Testis (tissue), 3 donors: ENCODE data around the gene STX3. TPM values are rescaled to one million over a fixed set of nuclear protein-coding genes. Genes with fewer than 3 reads are reported as not detected.
A peak's percentile ranks its signal among the peaks of the same experiment; 100 is the strongest.

Experiments
- DNase-seq: peaks from one replicate; pipeline ENCODE4 v3.0.0-alpha.2; 2019
- H3K27ac ChIP-seq, 2 donors: fragments of 200-600 bp; sonication (generic); one replicate each; pipeline ENCODE4 v1.5.1; 2019
- H3K27me3 ChIP-seq: fragments of 200-600 bp; sonication (generic); one replicate; pipeline ENCODE4 v1.5.1; 2019
- H3K36me3 ChIP-seq: fragments of 200-600 bp; sonication (generic); one replicate; pipeline ENCODE4 v1.5.1; 2017; ENCODE audit warnings: low read depth; ENCODE audit errors: missing control alignments
- H3K4me1 ChIP-seq: fragments of 200-600 bp; sonication (generic); one replicate; pipeline ENCODE4 v1.5.1; 2019
- H3K4me3 ChIP-seq, 2 donors: fragments of 200-600 bp; sonication (generic); one replicate each; pipeline ENCODE4 v1.5.1; 2017 to 2019
- H3K9me3 ChIP-seq: fragments of 200-600 bp; sonication (generic); one replicate; pipeline ENCODE4 v1.5.1; 2017
- POLR2A ChIP-seq: fragments of 450-650 bp; IDR thresholded peaks from one replicate; pipeline ENCODE4 v1.6.1; 2017; ENCODE audit warnings: antibody characterized with exemption, mild to moderate bottlenecking, moderate library complexity
- WGBS, 2 donors: methylation state at CpG; one replicate each; pipeline ENCODE4 v1.1.5; 2018; 5-methylcytosine and 5-hydroxymethylcytosine counted together
- intact Hi-C: fragments of 100-400 bp; cut with DNase I; formaldehyde crosslinking; loops from one replicate; pipeline ENCODE4 v1.15.1; 2023; ENCODE audit warnings: low total_unique reads
- polyA plus RNA-seq: library from polyadenylated mRNA; stranded (reverse); fragments of 350-450 nt; fragmentation: Illumina TruSeq; extraction: RNeasy Lipid Tissue Mini Kit (QIAGEN cat#74804); gene quantifications from one replicate; pipeline ENCODE4 v1.2.3, GENCODE V29; 2014; ENCODE audit warnings: low read depth, low replicate concordance; ENCODE audit not compliant: insufficient read depth
- total RNA-seq, 2 donors: library from RNA; depleted of rRNA; stranded (reverse); fragments of >200 nt; gene quantifications; one replicate each; pipeline ENCODE4 v1.2.3, GENCODE V29; 2016
- TF ChIP-seq, protein P1 (sequence below), 3 experiments: fragments of 450-650 bp in 2 of 3; fragments of 200-600 bp in 1 of 3; sonication (generic) in 1 of 3; IDR thresholded peaks; one replicate each; pipeline ENCODE4 v1.5.1; 2016 to 2019; ENCODE audit warnings: antibody characterized with exemption in 3 of 3, mild to moderate bottlenecking in 2 of 3, moderate library complexity in 1 of 3

STX3 gene
- total and polyA plus RNA-seq, 3 donors from 2014 or later, result 25.3 to 103 (median 94.3) TPM

DNA sequence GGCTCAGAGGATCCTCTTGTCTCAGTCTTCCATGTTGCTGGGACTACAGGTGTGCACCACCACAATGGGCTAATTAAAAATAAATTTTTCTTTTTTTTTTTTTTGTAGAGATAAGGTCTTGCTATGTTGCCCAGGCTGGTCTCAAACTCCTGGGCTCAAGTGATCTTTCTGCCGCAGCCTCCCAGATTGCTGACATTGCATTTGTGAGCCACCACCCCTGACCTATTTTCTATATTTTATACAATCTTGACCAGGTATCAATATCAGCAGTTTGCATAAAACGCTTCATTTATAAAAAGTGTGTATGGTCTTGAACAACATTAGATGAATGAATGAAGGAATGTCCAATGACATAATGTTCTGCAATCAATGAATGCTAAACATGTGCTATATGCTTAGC lies 9.1 kb upstream of the STX3 start:
- Histone ChIP-seq H3K9me3 (no peaks in the 10 kb centered on the region), H3K27ac (no peak overlapping the region), H3K4me3 (no peak overlapping the region), H3K4me1 (no peaks in the 10 kb centered on the region), H3K27me3 (no peaks in the 10 kb centered on the region), H3K36me3 (no peaks in the 10 kb centered on the region)
- 88 to 96% methylated on average over 2 of the region's 2 CpGs for WGBS, 2 donors
- no peak for DNase-seq
- TF ChIP-seq POLR2A, result no peak
- TF ChIP-seq, protein P1, sequence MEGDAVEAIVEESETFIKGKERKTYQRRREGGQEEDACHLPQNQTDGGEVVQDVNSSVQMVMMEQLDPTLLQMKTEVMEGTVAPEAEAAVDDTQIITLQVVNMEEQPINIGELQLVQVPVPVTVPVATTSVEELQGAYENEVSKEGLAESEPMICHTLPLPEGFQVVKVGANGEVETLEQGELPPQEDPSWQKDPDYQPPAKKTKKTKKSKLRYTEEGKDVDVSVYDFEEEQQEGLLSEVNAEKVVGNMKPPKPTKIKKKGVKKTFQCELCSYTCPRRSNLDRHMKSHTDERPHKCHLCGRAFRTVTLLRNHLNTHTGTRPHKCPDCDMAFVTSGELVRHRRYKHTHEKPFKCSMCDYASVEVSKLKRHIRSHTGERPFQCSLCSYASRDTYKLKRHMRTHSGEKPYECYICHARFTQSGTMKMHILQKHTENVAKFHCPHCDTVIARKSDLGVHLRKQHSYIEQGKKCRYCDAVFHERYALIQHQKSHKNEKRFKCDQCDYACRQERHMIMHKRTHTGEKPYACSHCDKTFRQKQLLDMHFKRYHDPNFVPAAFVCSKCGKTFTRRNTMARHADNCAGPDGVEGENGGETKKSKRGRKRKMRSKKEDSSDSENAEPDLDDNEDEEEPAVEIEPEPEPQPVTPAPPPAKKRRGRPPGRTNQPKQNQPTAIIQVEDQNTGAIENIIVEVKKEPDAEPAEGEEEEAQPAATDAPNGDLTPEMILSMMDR (IDR thresholded peaks at IDR 0.05), result no peak
- intact Hi-C loops, result no loop called here

DNA sequence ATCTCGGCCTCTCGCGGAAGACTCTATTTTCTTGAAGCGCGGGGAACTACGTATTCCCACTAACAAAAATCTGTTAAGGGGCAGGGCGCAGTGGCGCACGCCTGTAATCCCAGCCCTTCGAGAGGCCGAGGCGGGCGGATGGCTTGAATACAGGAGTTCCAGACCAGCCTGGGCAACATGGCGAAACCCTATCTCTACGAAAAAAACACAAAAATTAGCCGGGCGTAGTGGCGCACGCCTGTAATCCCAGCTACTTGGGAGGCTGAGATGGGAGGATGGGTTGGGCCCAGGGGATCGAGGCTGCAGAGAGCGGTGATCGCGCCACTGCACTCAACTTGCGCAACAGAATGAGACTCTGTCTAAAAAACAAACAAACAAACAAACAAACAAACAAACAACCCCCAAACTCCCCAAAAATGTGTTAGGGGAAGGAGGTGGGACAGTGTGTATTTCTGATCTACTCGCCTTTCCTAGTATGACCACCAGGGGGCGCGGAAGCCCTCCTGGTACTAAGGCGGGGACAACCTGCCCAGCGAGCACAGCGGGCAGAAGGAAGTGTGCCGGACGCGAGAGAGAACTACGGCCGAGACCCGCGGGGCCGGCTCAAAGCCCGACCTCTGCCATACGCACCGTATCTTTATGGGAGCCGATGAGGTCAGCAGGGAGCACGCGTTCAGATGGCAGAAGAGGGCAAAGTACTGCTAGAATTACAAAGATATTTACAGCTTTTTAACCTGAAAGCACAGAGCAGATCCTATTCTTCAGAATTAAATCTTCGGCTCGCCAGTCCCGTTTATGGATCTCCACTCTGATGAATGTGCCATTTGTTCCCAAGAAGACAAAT lies 1.3 kb upstream of the STX3 start:
- TF ChIP-seq, protein P1 (IDR thresholded peaks at IDR 0.05), result peak; percentile 94 to 99 (median 95)
- TF ChIP-seq POLR2A, result no peak
- 26 to 27% methylated on average over 47 of the region's 47 CpGs for WGBS, 2 donors
- Histone ChIP-seq H3K27me3 (no peaks in the 10 kb centered on the region), H3K9me3 (no peaks in the 10 kb centered on the region), H3K27ac (peak overlapping the region; percentile 87 to 92), H3K36me3 (no peaks in the 10 kb centered on the region), H3K4me1 (peaks cover 8% of the 10 kb centered on the region), H3K4me3 (peak overlapping the region; percentile 89 to 92)
- intact Hi-C loops, result no loop called here
- peak; percentile 95 for DNase-seq

DNA sequence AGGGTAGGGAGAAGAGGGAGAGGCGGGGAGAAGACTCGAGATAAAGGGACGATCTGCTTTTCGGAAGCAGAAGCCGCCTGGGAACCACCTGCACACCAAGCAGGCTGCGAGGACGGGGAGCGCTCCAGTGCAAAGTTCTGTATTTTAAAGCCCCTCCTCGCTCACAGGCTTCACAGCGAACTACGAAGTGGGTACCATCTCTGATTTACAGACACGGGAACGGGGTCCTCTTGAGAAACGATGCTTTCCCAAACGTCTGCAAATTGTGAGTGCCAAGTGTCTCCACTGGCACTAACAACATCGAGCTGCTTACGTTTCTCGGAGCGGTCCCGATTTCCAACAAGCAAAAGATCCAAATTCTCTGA lies 700 bp upstream of the STX3 start:
- Histone ChIP-seq H3K4me1 (peaks cover 8% of the 10 kb centered on the region), H3K27me3 (no peaks in the 10 kb centered on the region), H3K36me3 (no peaks in the 10 kb centered on the region), H3K9me3 (no peaks in the 10 kb centered on the region), H3K27ac (peak overlapping the region; percentile 87 to 92), H3K4me3 (peak overlapping the region; percentile 89 to 92)
- intact Hi-C loops, result no loop called here
- WGBS, 2 donors, result 0 to 1% methylated on average over 15 to 20 of the region's 20 CpGs
- DNase-seq, result peak; percentile 28
- TF ChIP-seq POLR2A, result no peak
- TF ChIP-seq, protein P1 (IDR thresholded peaks at IDR 0.05), result no peak

DNA sequence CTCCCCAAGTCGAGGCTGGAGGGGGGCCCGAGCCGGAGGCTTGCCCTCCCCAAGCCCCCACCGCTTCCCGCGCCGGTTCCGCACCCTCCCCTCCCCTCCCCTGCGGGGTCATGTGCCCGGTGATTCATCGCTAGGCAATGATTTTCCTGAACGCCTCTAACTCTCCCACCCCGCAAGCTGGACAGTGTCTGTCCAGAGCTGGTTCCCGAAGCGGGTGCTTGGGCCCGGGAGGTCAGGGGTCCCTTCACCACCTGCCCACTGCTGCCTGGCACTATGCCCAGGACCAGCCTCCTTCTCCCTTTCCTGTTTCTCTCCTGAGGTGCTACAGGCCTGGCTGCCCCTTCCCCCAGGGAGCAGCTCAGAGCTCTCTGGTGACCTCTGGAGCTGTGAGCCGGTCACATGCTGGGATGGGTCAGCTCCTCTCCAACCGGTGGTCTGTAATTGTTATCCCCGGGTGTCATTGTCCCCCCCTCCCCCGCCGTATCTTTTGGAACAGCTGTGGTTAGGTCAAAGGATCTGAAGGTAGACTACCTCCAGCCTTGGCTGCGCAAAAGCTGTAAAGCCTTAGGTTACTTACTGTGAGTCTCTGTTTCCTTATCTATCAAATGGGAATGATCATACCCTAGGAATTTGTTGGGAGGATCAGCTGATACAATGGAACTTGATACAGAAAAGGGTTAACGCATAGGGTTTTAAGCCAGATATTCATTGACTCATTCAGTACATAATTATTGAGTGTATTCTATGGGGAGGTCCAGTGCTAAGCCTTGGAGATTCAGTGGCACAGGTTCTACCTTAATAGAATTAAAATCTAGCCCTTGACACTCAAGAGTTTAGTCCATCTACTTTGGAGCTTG lies 753 bp downstream of the STX3 start:
- intact Hi-C loops, result loop anchor here (5.0 kb wide), 1 partner anchor 46 kb away; no protein-coding TSS in a partner anchor
- H3K4me3 ChIP-seq, result peak overlapping the region; percentile 89 to 92
- no peaks in the 10 kb centered on the region for H3K36me3 ChIP-seq
- no peaks in the 10 kb centered on the region for H3K9me3 ChIP-seq
- peak overlapping the region; percentile 87 to 92 for H3K27ac ChIP-seq
- peak; percentile 78 for DNase-seq
- no peaks in the 10 kb centered on the region for H3K27me3 ChIP-seq
- H3K4me1 ChIP-seq, result peaks cover 8% of the 10 kb centered on the region
- no peak for TF ChIP-seq POLR2A
- TF ChIP-seq, protein P1 (IDR thresholded peaks at IDR 0.05), result no peak
- WGBS, 2 donors, result 5 to 11% methylated on average over 13 to 22 of the region's 23 CpGs
